Fibroblast of gingiva (primary cell): Measurements from ENCODE around the gene CEP112.
"Not testable (repeated sequence)": the region's sequence is repeated elsewhere in the genome, so short reads cannot be mapped to it uniquely, and the experiment has no call there.

Experiments
- DNase-seq: peaks from one replicate; pipeline ENCODE4 v3.0.0-alpha.2; 2011; ENCODE audit warnings: low read depth

The CEP112 gene

GRCh38 chr17:65727832-65728231, 464.1 kb downstream of the CEP112 start:
- DNase-seq: no peak

- no peak for DNase-seq
Observed at GRCh38 chr17:65727246-65727645, 464.7 kb downstream of the CEP112 start.

GRCh38 chr17:65723431-65724151, 468.3 kb downstream of the CEP112 start:
- DNase-seq: peak; percentile 37

- no peak for DNase-seq
Observed at GRCh38 chr17:65718601-65719000, 473.3 kb downstream of the CEP112 start.

- no peak for DNase-seq
Observed at GRCh38 chr17:65712383-65713267, 479.3 kb downstream of the CEP112 start.

- no peak for DNase-seq
Observed at GRCh38 chr17:65711671-65712276, 480.2 kb downstream of the CEP112 start.

GRCh38 chr17:65707780-65708179, 484.2 kb downstream of the CEP112 start:
- no peak for DNase-seq

GRCh38 chr17:65704731-65705130, 487.2 kb downstream of the CEP112 start:
- no peak for DNase-seq

- DNase-seq: no peak
Observed at GRCh38 chr17:65703891-65704290, 488.0 kb downstream of the CEP112 start.

- no peak for DNase-seq
Observed at GRCh38 chr17:65699459-65699858, 492.5 kb downstream of the CEP112 start.

- no peak for DNase-seq
Observed at GRCh38 chr17:65698381-65699061, 493.4 kb downstream of the CEP112 start.

GRCh38 chr17:65697661-65698060, 494.3 kb downstream of the CEP112 start:
- no peak for DNase-seq

- peak; percentile 62 for DNase-seq
Observed at GRCh38 chr17:65696739-65697394, 495.1 kb downstream of the CEP112 start.

GRCh38 chr17:65694601-65695000, 497.3 kb downstream of the CEP112 start:
- DNase-seq: peak; percentile 71

GRCh38 chr17:65690626-65691310, 501.2 kb downstream of the CEP112 start:
- DNase-seq: no peak

GRCh38 chr17:65688307-65688706, 503.6 kb downstream of the CEP112 start:
- DNase-seq: no peak

GRCh38 chr17:65685110-65685509, 506.8 kb downstream of the CEP112 start:
- DNase-seq: peak; percentile 41

- peak; percentile 30 for DNase-seq
Observed at GRCh38 chr17:65684631-65685030, 507.3 kb downstream of the CEP112 start.

- DNase-seq: no peak
Observed at GRCh38 chr17:65683428-65683827, 508.5 kb downstream of the CEP112 start.

- not testable (repeated sequence) for DNase-seq
Observed at GRCh38 chr17:65681763-65682162, 510.2 kb downstream of the CEP112 start.
